GM12801 (cell line): Measurements from ENCODE around the gene CUBN.

ENCODE experiments used
- CTCF ChIP-seq: IDR thresholded peaks from one replicate; pipeline ENCODE4 v1.5.1; 2011; ENCODE audit warnings: control low read depth; ENCODE audit not compliant: insufficient read length; ENCODE audit errors: extremely low read depth

Gene CUBN

GRCh38 chr10:17025444-17026295, 103.9 kb downstream of the CUBN start:
- TF ChIP-seq CTCF = no peak

GRCh38 chr10:17024461-17024860, 105.2 kb downstream of the CUBN start:
- no peak for TF ChIP-seq CTCF

GRCh38 chr10:17023386-17024298, 106.0 kb downstream of the CUBN start:
- TF ChIP-seq CTCF = no peak

GRCh38 chr10:17022896-17023295, 106.7 kb downstream of the CUBN start:
- TF ChIP-seq CTCF = no peak

GRCh38 chr10:17022466-17022825, 107.2 kb downstream of the CUBN start:
- TF ChIP-seq CTCF = no peak

GRCh38 chr10:17021656-17022465, 107.8 kb downstream of the CUBN start:
- TF ChIP-seq CTCF = no peak

- TF ChIP-seq CTCF = no peak
Observed at GRCh38 chr10:17019696-17020095, 109.9 kb downstream of the CUBN start.
